Measurements from ENCODE around the gene MSI2. TPM values are rescaled to one million over a fixed set of nuclear protein-coding genes. Genes with fewer than 3 reads are reported as not detected.

Gene MSI2
- total RNA-seq, 1 experiment from 2014 or later = 174 TPM

DNA sequence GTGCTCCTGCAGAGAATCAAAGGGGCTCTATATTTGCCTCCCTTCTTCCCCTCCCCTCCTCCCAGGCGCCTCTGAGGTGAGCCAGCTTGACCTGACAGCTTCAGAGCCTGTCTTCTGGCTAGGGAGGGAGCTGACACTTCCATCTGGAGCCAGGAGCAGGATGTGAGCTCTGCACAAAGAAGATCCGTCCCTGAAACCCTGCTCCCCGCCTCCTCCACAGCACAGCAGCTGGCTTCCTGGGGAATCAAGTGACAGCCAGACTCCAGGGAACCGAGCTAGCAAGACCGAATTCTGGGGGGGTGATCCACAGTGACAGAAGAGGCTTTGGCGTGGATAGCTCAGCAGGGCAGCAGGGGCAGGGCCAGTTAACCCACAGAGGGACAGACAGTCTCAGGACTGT is 451.6 kb downstream of the MSI2 start:
- no TSS peak for BruUV-seq (replicated peaks)
- H3K4me3 ChIP-seq (ENCODE audit: low read depth, low read length) = no peak overlapping the region
- H3K4me1 ChIP-seq = no peaks in the 10 kb centered on the region
- H3K9me3 ChIP-seq = peaks cover 6% of the 10 kb centered on the region; the same call in 1 of the 2 replicates
- H3K4me3 Mint-ChIP-seq (ENCODE audit: unreplicated experiment) = no peak overlapping the region
- H3K27ac Mint-ChIP-seq (ENCODE audit: unreplicated experiment) = no peak overlapping the region
- no peaks in the 10 kb centered on the region for H3K4me1 Mint-ChIP-seq (ENCODE audit: low read depth, unreplicated experiment)
- ChIA-PET POLR2A (no interaction called here), CTCF (interaction anchor here (0.5 kb wide), 1 partner anchor 42 kb away, joined by 8 read pairs; no protein-coding TSS in a partner anchor)
- intact Hi-C loops (cut with micrococcal nuclease; ENCODE audit: unreplicated experiment) = no loop called here
- no peaks in the 10 kb centered on the region for H3K36me3 Mint-ChIP-seq (ENCODE audit: insufficient read depth, unreplicated experiment)
- no peak for DNase-seq
- H3K27me3 ChIP-seq (replicated peaks; ENCODE audit: control insufficient read depth, insufficient read depth, low read length) = no peaks in the 10 kb centered on the region
- peaks cover 11% of the 10 kb centered on the region for H3K27me3 Mint-ChIP-seq (ENCODE audit: insufficient read depth, unreplicated experiment)
- H3K36me3 ChIP-seq (ENCODE audit: control insufficient read depth, insufficient read depth, low read length) = no peaks in the 10 kb centered on the region
- no peaks in the 10 kb centered on the region for H3K9me3 Mint-ChIP-seq (ENCODE audit: unreplicated experiment)
- TF ChIP-seq, protein P1, sequence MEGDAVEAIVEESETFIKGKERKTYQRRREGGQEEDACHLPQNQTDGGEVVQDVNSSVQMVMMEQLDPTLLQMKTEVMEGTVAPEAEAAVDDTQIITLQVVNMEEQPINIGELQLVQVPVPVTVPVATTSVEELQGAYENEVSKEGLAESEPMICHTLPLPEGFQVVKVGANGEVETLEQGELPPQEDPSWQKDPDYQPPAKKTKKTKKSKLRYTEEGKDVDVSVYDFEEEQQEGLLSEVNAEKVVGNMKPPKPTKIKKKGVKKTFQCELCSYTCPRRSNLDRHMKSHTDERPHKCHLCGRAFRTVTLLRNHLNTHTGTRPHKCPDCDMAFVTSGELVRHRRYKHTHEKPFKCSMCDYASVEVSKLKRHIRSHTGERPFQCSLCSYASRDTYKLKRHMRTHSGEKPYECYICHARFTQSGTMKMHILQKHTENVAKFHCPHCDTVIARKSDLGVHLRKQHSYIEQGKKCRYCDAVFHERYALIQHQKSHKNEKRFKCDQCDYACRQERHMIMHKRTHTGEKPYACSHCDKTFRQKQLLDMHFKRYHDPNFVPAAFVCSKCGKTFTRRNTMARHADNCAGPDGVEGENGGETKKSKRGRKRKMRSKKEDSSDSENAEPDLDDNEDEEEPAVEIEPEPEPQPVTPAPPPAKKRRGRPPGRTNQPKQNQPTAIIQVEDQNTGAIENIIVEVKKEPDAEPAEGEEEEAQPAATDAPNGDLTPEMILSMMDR (IDR thresholded peaks at IDR 0.05; ENCODE audit: insufficient read depth in 1 of 2, low read depth in 1 of 2, low read length in 1 of 2, severe bottlenecking in 1 of 2, unreplicated experiment in 1 of 2) = no peak

DNA sequence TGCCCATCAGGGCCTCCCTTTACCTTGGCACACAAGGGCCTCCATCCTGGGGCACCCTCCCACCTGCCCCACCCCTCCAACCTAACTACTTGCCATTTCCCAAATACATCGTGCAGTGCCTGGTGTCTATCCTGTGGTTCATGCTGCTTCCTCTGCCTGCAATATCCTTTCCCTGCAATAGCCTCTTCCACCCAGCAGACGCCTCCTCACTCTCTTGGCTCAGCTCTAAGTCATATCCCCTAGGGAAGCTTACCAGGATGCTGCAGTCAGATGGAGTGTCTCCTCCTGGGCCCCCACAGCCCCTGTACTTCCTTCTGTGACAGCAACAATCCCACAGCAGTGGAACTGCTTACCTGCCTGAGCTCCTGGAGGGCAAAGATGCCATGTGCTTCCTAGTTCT is 452.1 kb downstream of the MSI2 start:
- H3K9me3 ChIP-seq = peaks cover 6% of the 10 kb centered on the region; the same call in 1 of the 2 replicates
- H3K27me3 ChIP-seq (replicated peaks; ENCODE audit: control insufficient read depth, insufficient read depth, low read length) = no peaks in the 10 kb centered on the region
- TF ChIP-seq, protein P1 (IDR thresholded peaks at IDR 0.05; ENCODE audit: insufficient read depth in 1 of 2, low read depth in 1 of 2, low read length in 1 of 2, severe bottlenecking in 1 of 2, unreplicated experiment in 1 of 2) = no peak
- no peaks in the 10 kb centered on the region for H3K4me1 Mint-ChIP-seq (ENCODE audit: low read depth, unreplicated experiment)
- BruUV-seq (replicated peaks) = no TSS peak
- no peaks in the 10 kb centered on the region for H3K36me3 ChIP-seq (ENCODE audit: control insufficient read depth, insufficient read depth, low read length)
- DNase-seq = no peak
- peaks cover 14% of the 10 kb centered on the region for H3K27me3 Mint-ChIP-seq (ENCODE audit: insufficient read depth, unreplicated experiment)
- POLR2A ChIA-PET = no interaction called here
- H3K4me3 ChIP-seq (ENCODE audit: low read depth, low read length) = no peak overlapping the region
- H3K9me3 Mint-ChIP-seq (ENCODE audit: unreplicated experiment) = no peaks in the 10 kb centered on the region
- no peak overlapping the region for H3K27ac Mint-ChIP-seq (ENCODE audit: unreplicated experiment)
- H3K4me1 ChIP-seq = no peaks in the 10 kb centered on the region
- no peaks in the 10 kb centered on the region for H3K36me3 Mint-ChIP-seq (ENCODE audit: insufficient read depth, unreplicated experiment)
- CTCF ChIA-PET = interaction anchor here (0.5 kb wide), 1 partner anchor 41 kb away, joined by 8 read pairs; no protein-coding TSS in a partner anchor
- H3K4me3 Mint-ChIP-seq (ENCODE audit: unreplicated experiment) = no peak overlapping the region
- intact Hi-C loops (cut with micrococcal nuclease; ENCODE audit: unreplicated experiment) = no loop called here

DNA sequence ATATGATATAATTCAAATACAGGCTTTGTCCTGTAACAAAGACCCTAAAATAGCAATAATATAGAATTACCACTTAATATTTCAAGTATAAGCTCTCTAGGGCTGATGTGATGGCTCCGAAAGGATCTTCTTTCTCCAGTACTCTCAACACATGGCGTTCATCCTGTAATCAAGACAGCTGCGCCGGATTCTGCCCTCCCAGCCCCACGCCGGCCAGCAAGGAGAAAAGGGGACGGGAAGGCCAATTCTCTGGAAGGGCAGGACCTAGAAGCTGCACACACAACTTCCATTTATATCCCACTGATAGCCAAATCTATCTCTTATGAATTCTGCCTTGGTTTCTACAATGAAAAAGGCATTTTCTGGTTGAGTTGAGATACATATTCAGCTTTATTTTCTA is 456.8 kb downstream of the MSI2 start:
- H3K4me3 Mint-ChIP-seq (ENCODE audit: unreplicated experiment) = no peak overlapping the region
- H3K4me3 ChIP-seq (ENCODE audit: low read depth, low read length) = no peak overlapping the region
- H3K9me3 ChIP-seq = peaks cover 6% of the 10 kb centered on the region; the same call in 1 of the 2 replicates
- H3K27me3 ChIP-seq (replicated peaks; ENCODE audit: control insufficient read depth, insufficient read depth, low read length) = 0 out of 2 replicates have a peak, but pooled peaks cover 2% of the 10 kb centered on the region
- DNase-seq = no peak
- intact Hi-C loops (cut with micrococcal nuclease; ENCODE audit: unreplicated experiment) = no loop called here
- ChIA-PET CTCF (no interaction called here), POLR2A (no interaction called here)
- H3K27me3 Mint-ChIP-seq (ENCODE audit: insufficient read depth, unreplicated experiment) = peaks cover 26% of the 10 kb centered on the region
- H3K27ac Mint-ChIP-seq (ENCODE audit: unreplicated experiment) = no peak overlapping the region
- TF ChIP-seq, protein P1 (IDR thresholded peaks at IDR 0.05; ENCODE audit: insufficient read depth in 1 of 2, low read depth in 1 of 2, low read length in 1 of 2, severe bottlenecking in 1 of 2, unreplicated experiment in 1 of 2) = no peak
- H3K4me1 ChIP-seq = no peaks in the 10 kb centered on the region
- no TSS peak for BruUV-seq (replicated peaks)
- H3K36me3 Mint-ChIP-seq (ENCODE audit: insufficient read depth, unreplicated experiment) = no peaks in the 10 kb centered on the region
- H3K36me3 ChIP-seq (ENCODE audit: control insufficient read depth, insufficient read depth, low read length) = no peaks in the 10 kb centered on the region
- no peaks in the 10 kb centered on the region for H3K9me3 Mint-ChIP-seq (ENCODE audit: unreplicated experiment)
- no peaks in the 10 kb centered on the region for H3K4me1 Mint-ChIP-seq (ENCODE audit: low read depth, unreplicated experiment)
